Stimulated activated CD4-positive, alpha-beta T cell treated with anti-CD3 and anti-CD28 coated beads, Interleukin-2, amount 100 ng/mL, for 4 hours (primary cell): ENCODE measurements around the gene CGB2.
"Not testable (repeated sequence)": the region's sequence is repeated elsewhere in the genome, so short reads cannot be mapped to it uniquely, and the experiment has no call there.

Experiments
- DNase-seq: peaks from one replicate; pipeline ENCODE4 v3.0.0-alpha.2; 2020; ENCODE audit warnings: low read depth

Gene CGB2

GRCh38 chr19:49010453-49010852 is 21.2 kb upstream of the CGB2 start:
- no peak for DNase-seq

GRCh38 chr19:49011194-49011593 is 20.5 kb upstream of the CGB2 start:
- DNase-seq, result no peak

GRCh38 chr19:49014123-49014869 is 17.4 kb upstream of the CGB2 start:
- DNase-seq, result no peak

- DNase-seq, result no peak
Measured at GRCh38 chr19:49014870-49015255, 16.8 kb upstream of the CGB2 start.

- DNase-seq, result no peak
Measured at GRCh38 chr19:49016067-49016839, 15.4 kb upstream of the CGB2 start.

- DNase-seq, result no peak
Measured at GRCh38 chr19:49017041-49017665, 14.5 kb upstream of the CGB2 start, which contains the start of gene LHB. TSS of gene LHB (minus strand) at chr19:49017091. CDS start at chr19:49017081, 10 bp downstream.

- peak; percentile 38 for DNase-seq
Measured at GRCh38 chr19:49017666-49018351, 13.9 kb upstream of the CGB2 start.

- DNase-seq, result not testable (repeated sequence)
Measured at GRCh38 chr19:49018388-49019241, 13.1 kb upstream of the CGB2 start.

GRCh38 chr19:49019242-49019932 is 12.3 kb upstream of the CGB2 start:
- DNase-seq, result peak; percentile 52

- DNase-seq, result no peak
Measured at GRCh38 chr19:49020342-49020741, 11.3 kb upstream of the CGB2 start.

- DNase-seq, result no peak
Measured at GRCh38 chr19:49020931-49021895, 10.5 kb upstream of the CGB2 start.

- DNase-seq, result no peak
Measured at GRCh38 chr19:49022116-49022515, 9.6 kb upstream of the CGB2 start.

- DNase-seq, result not testable (repeated sequence)
Measured at GRCh38 chr19:49024233-49024632, 7.5 kb upstream of the CGB2 start, which contains the start of gene CGB3. TSS of gene CGB3 (minus strand) at chr19:49024333. CDS start at chr19:49023971, 362 bp downstream.

GRCh38 chr19:49025088-49025487 is 6.6 kb upstream of the CGB2 start:
- not testable (repeated sequence) for DNase-seq

GRCh38 chr19:49025599-49025998 is 6.1 kb upstream of the CGB2 start:
- DNase-seq, result not testable (repeated sequence)

- DNase-seq, result not testable (repeated sequence)
Measured at GRCh38 chr19:49028686-49029085, 3.0 kb upstream of the CGB2 start.

- DNase-seq, result not testable (repeated sequence)
Measured at GRCh38 chr19:49029749-49030148, 1.9 kb upstream of the CGB2 start.

- not testable (repeated sequence) for DNase-seq
Measured at GRCh38 chr19:49030323-49030722, 1.4 kb upstream of the CGB2 start.

GRCh38 chr19:49036815-49037214 is 5.1 kb downstream of the CGB2 start, which contains the start of gene CGB1:
TSS of gene CGB1 (minus strand) at chr19:49036895. CDS start at chr19:49036711, 184 bp downstream.
- DNase-seq, result not testable (repeated sequence)
